Cortex of kidney (tissue), 1 donor: Measurements from ENCODE around the gene IL17RC.

ENCODE experiments used
- DNase-seq: peaks from one replicate; lab custom pipeline; 2025; lab: John Stamatoyannopoulos, UW

Gene IL17RC

DNA sequence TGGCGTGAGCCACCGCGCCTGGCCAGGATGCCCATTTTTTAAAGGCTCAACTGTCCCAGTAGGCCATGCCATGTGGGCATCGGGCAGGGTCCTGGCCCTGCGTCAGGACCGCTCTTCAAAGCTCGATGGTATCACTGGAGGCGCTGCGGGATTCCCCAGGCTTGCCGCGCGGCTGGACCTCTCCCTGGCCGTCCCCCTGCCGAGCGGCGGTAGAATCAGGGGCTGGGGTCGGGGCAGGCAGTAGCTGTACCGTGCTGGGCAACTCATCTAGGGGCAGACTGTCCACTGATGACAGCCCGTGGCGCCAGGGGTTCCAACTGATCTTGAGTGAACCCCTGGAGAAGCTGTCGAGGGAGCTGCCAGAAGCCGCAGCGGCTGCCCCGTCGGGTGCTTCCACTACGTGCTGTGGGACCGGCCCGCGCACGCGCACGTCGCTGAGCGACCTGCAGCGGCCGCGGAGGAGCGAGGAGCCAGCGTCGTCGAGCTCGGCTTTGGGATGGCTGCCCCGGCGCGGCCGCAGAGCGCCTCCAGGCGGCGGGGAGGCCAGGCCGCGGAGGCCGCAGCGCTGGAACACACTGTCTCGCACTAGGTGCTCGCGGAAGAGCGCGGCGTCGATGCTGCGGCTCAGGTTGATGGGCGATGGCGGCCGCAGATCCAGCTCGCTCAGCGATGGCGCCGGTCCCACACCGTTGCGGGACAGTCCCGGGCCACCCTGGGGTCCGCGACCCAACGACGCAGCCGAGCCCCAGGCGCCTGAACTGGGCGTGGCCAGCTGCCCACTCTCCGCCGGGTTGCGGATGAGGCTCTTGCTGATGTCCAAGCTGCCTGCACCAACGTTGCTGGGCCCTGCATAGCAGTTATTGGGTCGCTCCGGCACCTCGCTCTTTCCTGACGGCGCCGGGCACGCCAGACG, 29.5 kb downstream of the IL17RC start:
- peak; percentile 21 for DNase-seq

DNA sequence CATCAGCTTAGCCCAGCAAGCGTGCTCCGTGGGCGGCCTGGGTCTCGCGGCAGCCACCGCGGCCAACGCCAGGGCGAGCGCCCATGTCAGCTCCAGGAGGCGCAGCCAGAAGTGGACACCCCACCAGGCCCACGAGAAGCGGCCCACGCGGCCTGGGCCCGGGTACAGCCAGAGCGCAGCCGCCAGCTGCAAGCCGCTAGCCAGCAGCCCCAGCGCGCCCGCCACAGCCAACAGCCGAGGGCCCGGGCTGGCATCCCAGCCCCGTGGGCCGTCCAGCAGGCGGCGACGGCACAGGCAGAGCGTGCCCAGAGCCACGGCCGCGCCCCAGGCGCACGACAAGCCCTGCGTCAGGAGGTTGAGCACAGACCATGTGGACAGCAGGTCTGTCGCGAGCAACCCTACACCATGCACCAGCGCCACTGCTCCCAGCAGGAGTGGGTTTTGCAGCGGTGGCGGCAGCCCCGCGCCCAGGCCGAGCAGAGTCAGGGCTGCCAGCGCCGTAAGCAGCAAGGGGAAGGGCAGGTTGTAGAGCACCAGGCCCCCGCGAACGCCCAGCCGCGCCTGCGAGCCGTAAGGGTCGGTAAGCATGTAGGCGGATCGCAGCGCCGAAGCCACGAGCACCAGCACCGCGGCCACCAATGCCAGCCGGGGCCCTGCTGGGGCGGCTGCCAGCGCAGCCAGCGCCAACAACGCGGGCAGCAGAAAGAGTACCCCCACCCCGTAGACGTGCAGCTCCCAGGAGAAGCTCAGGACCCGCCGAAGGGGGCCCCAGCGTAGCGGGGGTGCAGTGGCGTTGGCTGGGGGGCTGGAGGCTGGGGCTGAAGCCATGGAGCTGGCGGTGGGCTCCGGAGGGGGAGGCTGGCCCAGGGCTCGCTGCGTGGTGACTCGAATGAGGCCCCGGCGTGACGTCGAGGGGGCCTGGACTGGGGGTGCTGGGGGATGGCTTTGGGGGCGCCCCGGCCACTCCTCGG, 30.4 kb downstream of the IL17RC start:
- no peak for DNase-seq

DNA sequence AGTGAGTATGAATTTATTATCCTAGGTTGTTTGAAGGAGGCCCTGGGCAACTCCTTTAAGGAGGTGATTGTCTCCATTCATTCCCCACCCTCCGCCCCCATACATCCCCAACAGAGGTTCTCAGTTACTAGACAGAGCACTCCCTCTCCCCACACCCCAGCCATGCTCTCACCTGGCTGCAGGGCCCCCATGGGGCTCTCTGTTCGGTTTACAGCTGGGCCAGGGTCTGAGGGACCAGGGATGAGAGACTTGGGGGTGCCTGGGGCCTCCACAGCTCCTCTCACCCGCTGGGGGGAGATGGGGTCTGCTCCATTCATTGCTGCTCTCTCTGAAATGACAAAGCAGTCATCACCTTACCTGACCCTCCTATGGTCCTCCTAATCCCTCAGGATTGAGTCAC, 31.7 kb downstream of the IL17RC start:
- DNase-seq = no peak

DNA sequence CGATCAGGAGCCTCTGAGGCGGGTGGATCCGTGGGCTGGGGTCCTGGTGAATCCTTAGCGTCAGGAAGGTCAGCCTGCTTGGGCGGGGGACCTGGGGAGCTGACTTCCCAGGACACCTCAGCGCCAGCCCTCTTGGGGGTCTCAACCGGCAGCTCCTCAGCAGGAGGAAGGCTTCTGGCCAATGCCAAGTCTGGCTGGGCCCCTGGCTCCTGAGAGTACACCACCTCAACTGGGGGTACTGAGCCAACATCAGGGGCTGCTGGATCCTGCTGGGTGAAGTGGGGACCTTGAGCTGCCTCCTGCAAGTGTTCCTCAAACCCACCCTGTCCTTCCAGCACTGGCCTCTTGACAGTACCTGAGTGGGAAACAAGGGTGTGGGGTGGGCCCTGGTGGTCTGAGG, 32.2 kb downstream of the IL17RC start:
- no peak for DNase-seq

DNA sequence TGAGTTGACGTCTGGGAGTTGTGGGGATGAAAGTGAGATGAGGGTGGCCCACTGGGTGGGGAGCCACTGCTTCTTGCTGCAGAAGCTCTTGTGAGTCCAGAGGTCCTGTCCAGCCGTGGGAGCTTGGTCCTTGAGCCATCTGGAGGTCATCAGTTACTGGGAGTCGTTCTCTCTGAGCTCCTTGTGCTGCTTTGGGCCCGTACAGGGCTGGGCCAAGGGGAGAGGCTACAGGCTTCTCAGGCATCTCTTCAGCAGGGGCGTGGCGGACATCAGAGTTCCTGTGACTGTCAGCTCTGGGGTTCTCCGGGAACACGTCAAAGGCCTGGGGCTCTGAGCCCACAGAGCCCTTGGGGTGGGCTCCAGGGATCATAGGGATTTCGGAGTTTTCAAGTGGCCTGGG, 32.7 kb downstream of the IL17RC start:
- DNase-seq = no peak

DNA sequence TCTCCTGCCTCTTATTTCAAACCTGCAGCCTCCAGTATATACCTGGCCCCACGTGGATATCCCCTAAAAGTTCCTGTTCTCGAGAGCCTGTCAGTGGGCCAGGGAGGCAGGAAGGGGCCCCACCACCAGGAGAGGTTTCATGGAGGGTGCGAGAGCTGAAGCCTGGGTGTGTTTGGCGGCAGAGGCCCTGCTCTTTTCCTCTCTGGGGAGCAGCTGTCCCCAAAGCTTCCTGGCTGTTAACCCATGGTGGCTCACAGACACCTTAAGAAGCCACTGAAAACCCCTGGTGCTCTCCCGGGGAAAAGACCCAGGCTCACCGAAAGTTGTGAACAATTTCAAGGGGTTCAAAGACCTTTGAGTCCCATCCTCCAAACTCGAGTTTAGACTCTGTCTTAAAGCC, 34.2 kb downstream of the IL17RC start:
- DNase-seq = no peak

DNA sequence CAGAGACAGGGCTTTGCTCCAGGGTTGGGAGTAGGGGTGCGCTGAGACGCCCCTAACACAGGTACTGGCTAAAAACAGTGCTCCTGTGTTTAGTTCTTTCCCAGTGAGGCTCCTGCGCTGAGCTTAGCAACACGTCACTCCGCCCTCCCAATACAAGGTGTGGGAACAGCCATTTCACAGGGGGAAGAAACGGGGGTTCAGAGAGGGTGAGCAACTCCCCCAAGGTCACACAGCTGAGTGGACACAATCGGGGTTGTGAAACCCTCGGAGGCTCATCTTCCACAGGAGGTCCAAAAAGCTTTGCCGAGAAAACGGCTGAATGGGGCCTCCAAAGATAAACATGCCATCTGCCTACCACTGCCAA, 34.7 kb downstream of the IL17RC start:
- DNase-seq = no peak

DNA sequence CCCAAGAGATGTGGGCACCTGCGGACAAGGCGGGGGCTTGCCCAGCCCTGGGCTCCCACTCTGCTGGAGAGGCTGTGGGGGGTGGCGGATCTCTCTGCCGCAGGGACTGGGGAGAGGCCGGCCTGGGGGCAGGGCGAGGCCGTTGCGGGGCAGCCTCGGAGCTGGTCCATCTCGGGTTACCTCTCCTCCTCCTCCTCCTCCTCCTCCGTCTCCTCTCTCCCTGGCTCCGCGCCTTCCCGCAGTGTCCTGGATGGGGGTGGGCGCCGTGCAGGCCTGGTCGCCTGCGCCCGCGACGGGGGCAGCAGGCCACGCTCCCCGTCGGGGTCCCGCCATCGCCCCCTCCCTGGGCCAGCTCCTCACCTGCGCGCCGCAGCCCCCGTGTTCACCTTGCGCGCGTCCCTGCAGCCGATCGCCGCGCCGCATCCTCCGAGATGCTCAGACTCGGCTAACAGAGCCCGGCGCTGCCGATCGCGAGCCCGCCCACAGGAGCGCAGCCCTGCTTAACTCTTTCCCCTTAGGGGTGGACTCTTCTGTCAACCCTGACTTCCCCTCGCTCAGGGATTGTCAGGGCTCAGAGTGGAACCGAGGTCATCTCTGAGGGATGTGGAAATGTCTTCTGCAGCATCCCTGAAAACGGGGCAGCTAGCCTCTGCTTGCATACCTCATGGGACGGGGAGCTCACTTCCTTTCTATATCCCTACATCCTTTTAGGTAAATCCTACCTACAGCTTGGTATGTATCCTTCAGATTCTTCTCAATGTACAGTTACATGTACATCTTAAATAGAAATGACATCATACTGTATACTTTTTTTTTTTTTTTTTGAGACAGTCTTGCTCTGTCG, 35.3 kb downstream of the IL17RC start, which contains the start of gene PRRT3:
Gene PRRT3 (minus strand): TSS at position 447 of the 844 bp plus-strand sequence. CDS start 2,293 bp downstream, outside the sequence.
- no peak for DNase-seq

DNA sequence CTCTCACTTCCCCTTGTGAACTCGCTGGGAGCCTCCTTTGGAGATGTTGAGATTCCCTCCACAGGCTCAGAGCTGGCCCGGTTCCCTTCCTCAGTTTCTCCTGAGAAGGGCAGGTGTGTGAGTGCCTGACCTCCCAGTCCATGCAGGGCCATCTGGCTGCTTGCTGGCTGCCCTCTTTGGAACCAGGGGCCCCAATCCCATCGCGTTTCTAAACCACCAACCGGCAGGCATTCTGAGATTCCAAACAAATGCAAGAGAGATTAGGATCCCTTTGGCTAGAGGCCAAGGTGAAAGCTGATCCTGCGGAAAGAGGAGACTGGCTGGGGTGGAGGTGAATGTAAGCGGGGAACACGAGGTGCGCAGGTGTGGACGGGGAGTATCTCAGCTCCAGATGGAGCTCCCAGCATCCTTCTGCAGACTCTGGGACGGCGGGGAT, 38.2 kb downstream of the IL17RC start:
- DNase-seq = no peak

DNA sequence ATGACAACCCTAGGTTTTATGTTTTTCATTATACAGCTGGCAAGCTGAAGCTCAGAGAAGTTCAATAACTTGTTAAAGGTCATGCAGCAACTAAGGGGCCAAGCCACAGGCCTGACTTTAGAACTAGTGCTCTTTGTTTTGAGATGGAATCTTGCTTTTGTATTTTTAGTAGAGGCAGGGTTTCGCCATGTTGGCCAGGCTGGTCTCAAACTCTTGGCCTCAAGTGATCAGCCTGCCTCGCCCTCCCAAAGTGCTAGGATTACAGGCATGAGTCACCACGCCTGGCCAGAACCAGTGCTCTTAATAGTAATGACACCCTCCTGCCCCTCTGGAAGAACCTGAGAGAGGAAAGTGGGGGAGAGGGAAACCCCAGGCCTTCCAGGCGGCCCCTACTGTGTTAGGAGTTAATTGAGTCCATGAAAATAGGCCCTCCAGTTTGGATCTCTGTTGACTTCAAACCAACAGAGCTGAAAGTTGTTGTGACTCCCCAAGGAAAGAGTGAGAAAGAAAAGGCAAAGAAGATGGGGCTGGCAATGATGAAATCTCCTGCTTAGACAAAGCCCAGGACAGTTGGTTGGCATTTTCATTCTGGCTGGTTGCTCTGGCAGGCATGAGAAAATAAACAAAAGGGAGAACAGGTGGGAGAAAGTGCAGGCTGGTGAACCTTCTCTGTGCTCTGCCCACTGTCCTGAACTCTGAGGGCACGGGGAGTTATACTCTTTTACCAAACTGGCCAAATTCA, 38.9 kb downstream of the IL17RC start:
- no peak for DNase-seq

DNA sequence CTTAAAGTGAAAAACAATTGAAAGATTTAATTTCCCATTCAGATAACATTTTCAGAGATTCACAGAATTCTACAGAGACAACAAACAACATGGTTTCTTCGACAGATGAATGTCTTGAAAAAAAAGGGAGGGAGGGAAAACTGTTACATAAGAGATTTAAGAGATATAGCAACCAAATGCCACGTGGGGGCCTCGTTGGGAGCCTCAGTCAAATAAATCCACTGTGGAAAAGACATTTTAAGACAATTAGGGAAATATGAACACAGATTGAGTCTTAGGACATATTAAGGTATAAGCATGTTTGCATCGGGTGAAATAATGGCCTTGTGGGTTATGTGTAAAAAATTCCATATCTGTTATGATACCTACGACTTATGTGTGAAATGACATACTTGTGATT, 40.3 kb downstream of the IL17RC start:
- no peak for DNase-seq

DNA sequence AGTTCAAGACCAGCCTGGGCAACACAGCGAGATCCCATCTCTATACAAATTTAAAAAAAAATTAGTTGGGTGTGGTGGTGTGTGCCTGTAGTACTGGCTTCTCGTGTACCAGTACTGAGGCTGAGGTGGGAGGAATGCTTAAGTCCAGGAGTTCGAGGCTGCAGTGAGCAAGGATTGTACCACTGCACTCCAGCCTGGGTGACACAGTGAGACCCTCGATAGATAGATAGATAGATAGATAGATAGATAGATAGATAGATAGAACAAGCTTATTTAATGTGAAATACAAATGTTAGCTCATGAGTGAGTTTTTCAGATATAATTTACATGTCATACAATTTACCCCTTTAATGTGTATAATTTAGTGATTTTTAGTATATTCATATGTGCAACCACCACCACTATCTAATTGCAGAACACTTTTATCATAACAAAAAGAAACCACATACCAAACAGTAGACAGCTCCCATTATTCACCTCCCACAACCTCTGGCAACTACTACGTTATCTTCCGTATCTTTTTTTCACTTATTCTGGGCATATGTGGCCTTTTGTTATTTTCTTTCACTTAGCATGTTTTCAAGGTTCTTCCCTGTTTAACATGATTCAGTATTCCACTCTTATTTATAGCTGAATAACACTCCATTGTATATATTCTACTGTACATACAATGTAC, 48.4 kb downstream of the IL17RC start:
- DNase-seq = no peak

DNA sequence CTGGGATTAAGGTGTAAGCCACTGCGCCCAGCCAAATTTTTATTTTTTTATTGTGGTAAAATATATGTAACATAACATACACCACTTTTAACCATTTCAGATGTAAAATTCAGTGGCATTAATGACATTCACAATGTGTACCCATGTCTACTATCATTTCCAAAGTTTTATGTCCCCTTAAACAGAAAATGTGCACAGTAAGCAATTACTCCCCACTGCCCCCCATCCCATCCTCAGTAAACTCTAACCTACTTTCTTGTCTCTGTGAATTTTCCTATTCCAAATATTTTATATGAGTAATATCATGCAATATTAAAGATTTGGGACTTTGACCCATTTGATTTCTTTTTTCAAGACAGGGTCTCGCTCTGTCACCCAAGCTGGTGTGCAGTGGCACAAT, 49.9 kb downstream of the IL17RC start:
- no peak for DNase-seq

DNA sequence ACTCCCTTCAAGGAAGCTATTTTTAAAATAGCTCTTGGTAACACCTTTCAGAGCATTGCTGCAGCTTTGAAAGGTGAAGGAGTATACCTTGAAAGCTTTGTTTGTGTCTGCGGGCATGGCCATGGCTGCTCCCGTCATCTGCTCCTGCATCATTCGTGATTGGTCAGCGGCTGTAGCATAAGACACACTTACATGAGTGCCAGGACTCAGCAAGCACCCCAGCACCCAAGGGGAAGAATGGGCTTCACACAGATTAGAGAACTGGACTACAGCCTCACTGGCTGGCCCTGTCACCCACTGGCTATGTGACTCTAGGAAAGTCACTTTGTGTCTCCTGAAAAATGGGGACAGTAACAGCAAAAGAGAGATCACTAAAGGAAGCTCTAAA, 52.7 kb downstream of the IL17RC start:
- DNase-seq = no peak

DNA sequence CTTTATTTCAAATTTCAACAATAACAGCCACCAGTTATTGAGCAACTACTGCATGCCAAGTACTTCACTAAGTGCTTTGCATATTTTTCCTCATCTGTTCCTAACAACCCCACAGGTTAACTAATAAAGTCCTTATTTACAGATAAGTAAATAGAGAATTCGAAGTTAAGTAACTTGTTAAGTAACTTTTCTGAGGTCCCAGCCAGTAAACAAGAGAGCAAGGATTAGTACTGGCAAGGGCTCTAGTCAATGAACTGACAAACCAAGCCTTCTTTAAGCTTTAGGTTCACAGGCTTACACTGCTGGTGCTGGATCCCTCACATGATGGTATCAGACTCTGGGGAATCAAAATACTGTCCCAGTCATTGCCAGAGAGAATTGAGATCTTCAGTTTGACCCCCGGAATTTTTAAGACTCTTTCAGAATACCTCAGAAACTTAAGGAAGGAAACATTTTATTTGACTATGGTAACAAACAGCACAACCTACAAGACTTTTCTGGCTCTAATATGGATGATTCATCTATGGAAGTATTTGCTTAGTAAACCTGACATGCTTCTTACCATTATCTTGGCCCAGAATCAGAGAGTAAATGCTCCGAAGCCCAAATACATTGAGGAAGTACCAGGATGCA, 53.2 kb downstream of the IL17RC start:
- no peak for DNase-seq

DNA sequence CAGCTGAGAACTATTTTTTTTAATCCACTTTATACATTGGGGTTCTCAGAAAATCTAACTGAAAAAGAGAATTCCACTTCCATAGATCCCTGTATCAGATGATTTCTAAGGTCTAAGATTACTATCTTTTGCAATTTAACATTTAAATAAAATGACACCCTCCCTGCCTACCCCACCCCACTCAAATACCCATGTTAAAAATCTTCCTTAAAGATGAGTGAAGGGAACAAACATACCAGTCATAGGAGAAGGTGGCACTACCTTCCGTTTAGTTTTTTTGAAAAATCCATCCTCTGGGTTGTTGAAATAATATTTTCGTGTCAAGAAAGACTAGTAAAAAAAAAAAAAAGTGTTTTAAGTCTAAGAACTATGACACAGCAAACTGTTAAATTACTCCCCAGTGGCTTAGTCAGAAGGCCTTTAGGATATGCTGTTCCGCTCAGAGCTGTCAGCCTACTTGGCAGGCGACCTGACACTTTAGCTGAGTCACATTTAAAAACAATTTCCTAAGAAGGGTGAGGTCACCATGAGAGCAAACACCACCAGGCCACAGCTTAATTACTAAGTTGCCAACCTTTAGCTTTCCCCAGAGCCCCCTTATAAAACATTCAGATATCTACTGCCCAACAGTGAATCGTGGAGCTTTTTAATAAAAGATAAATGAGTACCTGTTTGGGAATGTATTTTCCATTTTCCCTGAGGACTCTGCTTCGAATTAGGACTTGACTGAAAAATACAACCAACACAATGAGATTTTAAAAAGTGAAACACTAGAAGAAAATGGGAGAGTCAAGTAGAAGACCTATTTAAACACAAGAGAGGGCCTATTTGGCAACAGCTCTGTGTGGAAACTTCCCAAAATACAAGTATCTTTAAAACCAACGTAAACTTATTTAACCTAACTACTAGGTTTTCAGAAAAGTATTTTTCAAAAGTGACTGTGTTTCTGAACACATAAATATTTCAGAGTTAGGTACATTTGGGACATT, 60.1 kb downstream of the IL17RC start:
- DNase-seq = no peak

DNA sequence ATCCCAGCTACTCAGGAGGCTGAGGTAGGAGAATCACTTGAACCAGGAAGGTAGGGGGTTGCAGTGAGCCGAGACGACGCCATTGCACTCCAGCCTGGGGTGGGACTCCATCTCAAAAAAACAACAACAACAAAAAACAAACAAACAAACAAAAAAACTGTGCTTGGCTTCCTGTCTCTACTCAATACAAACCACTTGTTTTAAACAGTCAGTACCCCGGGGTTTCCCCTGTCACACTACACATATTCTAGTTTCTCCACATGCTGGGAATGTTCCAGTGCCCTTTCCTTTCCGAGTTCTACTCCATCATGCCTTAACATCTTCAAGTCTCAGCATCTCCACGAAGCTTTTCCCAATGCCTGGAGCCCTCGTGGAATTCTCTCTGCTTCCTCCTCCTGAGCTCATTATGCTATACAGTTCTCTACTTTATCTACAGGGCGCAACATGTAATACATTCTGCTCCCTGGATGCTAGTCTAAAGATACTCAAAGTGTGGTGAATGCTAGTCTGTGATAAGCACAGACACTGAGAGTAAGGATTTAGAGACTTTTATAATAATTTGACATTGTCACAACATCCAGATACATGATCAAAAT, 61.9 kb downstream of the IL17RC start:
- DNase-seq = no peak

DNA sequence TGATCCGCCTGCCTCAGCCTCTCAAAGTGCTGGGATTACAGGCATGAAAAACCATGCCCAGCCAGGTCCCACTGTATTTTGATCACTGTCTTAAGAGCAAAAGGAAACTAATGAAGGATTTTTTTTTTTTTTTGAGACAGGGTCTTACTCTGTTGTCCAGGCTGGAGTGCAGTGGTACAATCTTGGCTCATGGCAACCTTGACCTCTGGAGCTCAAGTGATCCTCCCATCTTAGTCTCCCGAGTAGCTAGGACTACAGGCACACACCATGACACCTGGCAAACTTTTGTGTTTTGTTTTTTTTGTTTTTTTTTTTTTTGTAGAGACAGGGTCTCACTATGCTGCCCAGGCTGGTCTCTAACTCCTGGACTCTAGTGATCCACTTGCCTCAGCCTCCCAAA, 63.4 kb downstream of the IL17RC start:
- no peak for DNase-seq
